HepG2 (cell line): ENCODE measurements around the gene CMTM3. TPM values are rescaled to one million over a fixed set of nuclear protein-coding genes. Genes with fewer than 3 reads are reported as not detected.
A peak's percentile ranks its signal among the peaks of the same experiment; 100 is the strongest.

Experiments used
- ATAC-seq: fragments of 200-7000 bp; cut with Tn5 transposase; 3 replicates; pipeline ENCODE4 v1.9.1; 2020; ENCODE audit warnings: mild to moderate bottlenecking, moderate library complexity
- BruUV-seq: library from RNA; stranded (reverse); fragments of 400-500 nt; replicated peaks from 2 replicates; lab custom pipeline; 2021; lab: Mats Ljungman, UMichigan
- CTCF ChIA-PET: fragments of 300-600 bp; formaldehyde crosslinking; extraction: SDS; loops from one replicate; lab custom pipeline; 2021; ENCODE audit warnings: low total read pairs, inconsistent platforms, low intra/inter-chr PET ratio; lab: Yijun Ruan, JAX
- POLR2A ChIA-PET: fragments of 350-600 bp; sonication (Branson Sonifier 250); formaldehyde crosslinking; loops from one replicate; lab custom pipeline; 2020; ENCODE audit warnings: antibody characterized with exemption, inconsistent platforms; lab: Yijun Ruan, JAX
- DNase-seq: peaks from one replicate; pipeline ENCODE4 v3.0.0-alpha.2; 2015; ENCODE audit warnings: low spot score
- FAIRE-seq: peaks from 3 replicates; lab custom pipeline; 2011; peaks lifted over from hg19 to GRCh38; lab: Jason Lieb, UNC
- H2AFZ ChIP-seq: one replicate; pipeline ENCODE4 v1.6.1; 2011; ENCODE audit warnings: low read length, inconsistent platforms
- H3K27ac ChIP-seq: fragments of 300-600 bp; 3 replicates; pipeline ENCODE4 v1.8.0; 2011; ENCODE audit warnings: mixed run types, mild to moderate bottlenecking, mixed read lengths, low read length, inconsistent platforms; ENCODE audit not compliant: insufficient read depth; ENCODE audit errors: extremely low read length
- H3K27me3 ChIP-seq, 2 experiments: fragments of 200-600 bp in 1 of 2; 2 replicates in 1 of 2; 3 replicates in 1 of 2; pipeline versions ENCODE4 v1.6.0 to v1.8.0; 2011; ENCODE audit warnings: low read length in 2 of 2, mild to moderate bottlenecking in 2 of 2, moderate library complexity in 2 of 2, inconsistent platforms in 1 of 2; ENCODE audit not compliant: insufficient read depth in 2 of 2, control insufficient read depth in 1 of 2
- H3K36me3 ChIP-seq, 2 experiments: fragments of 200-600 bp in 1 of 2; replicated peaks in 1 of 2; 2 replicates in 1 of 2; 3 replicates in 1 of 2; pipeline versions ENCODE4 v1.5.1 to v1.8.0; 2011; ENCODE audit warnings: low read length in 2 of 2, inconsistent platforms in 1 of 2; ENCODE audit not compliant: insufficient read depth in 2 of 2, control insufficient read depth in 1 of 2
- H3K4me1 ChIP-seq: 2 replicates; pipeline ENCODE4 v1.5.1; 2012; ENCODE audit warnings: low read length, inconsistent platforms; ENCODE audit not compliant: insufficient read depth
- H3K4me2 ChIP-seq: 2 replicates; pipeline ENCODE4 v1.6.0; 2011; ENCODE audit warnings: low read depth, low read length, inconsistent platforms
- H3K4me3 ChIP-seq, 3 experiments: fragments of 200-600 bp in 1 of 3; sonication (generic), shearing (Covaris generic) in 1 of 3; replicated peaks in 1 of 3; 2 replicates each; pipeline ENCODE4 v1.5.1; 2011 to 2016; ENCODE audit warnings: low read length in 3 of 3, inconsistent platforms in 2 of 3, low read depth in 2 of 3, mild to moderate bottlenecking in 2 of 3, control low read depth in 1 of 3, mixed read lengths in 1 of 3; ENCODE audit not compliant: insufficient read depth in 1 of 3
- H3K79me2 ChIP-seq: one replicate; pipeline ENCODE4 v1.6.1; 2011; ENCODE audit warnings: low read length, inconsistent platforms; ENCODE audit not compliant: insufficient read depth
- H3K9ac ChIP-seq: 2 replicates; pipeline ENCODE4 v1.6.0; 2011; ENCODE audit warnings: mild to moderate bottlenecking, low read depth, low read length, inconsistent platforms; ENCODE audit not compliant: insufficient read depth
- H3K9me3 ChIP-seq: 2 replicates; pipeline ENCODE4 v1.5.1; 2012; ENCODE audit warnings: mild to moderate bottlenecking, low read length
- H4K20me1 ChIP-seq: 2 replicates; pipeline ENCODE4 v1.6.0; 2011; ENCODE audit warnings: inconsistent platforms, mild to moderate bottlenecking, low read length, moderate library complexity; ENCODE audit not compliant: insufficient read depth
- ARID2 ChIP-seq: sonication (generic); formaldehyde crosslinking; IDR thresholded peaks from 2 replicates; pipeline ENCODE4 v1.8.1; 2022; ENCODE audit warnings: mild to moderate bottlenecking, missing genetic modification reagents, borderline replicate concordance
- HNRNPK ChIP-seq: fragments of 200-400 bp; formaldehyde crosslinking; IDR thresholded peaks from 2 replicates; pipeline ENCODE4 v1.6.1; 2018; ENCODE audit warnings: low read length, low read depth, moderate library complexity, mild to moderate bottlenecking; ENCODE audit not compliant: poor library complexity, severe bottlenecking
- MAFK ChIP-seq, 2 experiments: IDR thresholded peaks in 1 of 2; conservative IDR thresholded peaks in 1 of 2; 2 replicates each; pipeline ENCODE4 v1.6.1; 2011; ENCODE audit warnings: improper control_type of control experiment in 2 of 2, low read length in 2 of 2
- TRIM24 ChIP-seq: sonication (generic); formaldehyde crosslinking; IDR thresholded peaks from 2 replicates; pipeline ENCODE4 v1.8.0; 2022; ENCODE audit warnings: mild to moderate bottlenecking, missing genetic modification reagents
- ZNF574 ChIP-seq: sonication (generic); formaldehyde crosslinking; IDR thresholded peaks from 2 replicates; pipeline ENCODE4 v1.4.0; 2020; ENCODE audit warnings: missing genetic modification reagents
- ZNF891 ChIP-seq: sonication (generic); formaldehyde crosslinking; IDR thresholded peaks from 2 replicates; pipeline ENCODE4 v1.5.0; 2020; ENCODE audit warnings: mild to moderate bottlenecking, missing genetic modification reagents
- WGBS: methylation state at CpG from one replicate; pipeline ENCODE4 v1.1.6; 2017; ENCODE audit warnings: low lambda C conversion rate; 5-methylcytosine and 5-hydroxymethylcytosine counted together
- in situ Hi-C: cut with HindIII; loops from 2 replicates; pipeline ENCODE4 v1.10.0; 2017; ENCODE audit warnings: low pct_unique_long_range_greater_than_20kb; ENCODE audit not compliant: extremely low pct_ligation_motif_present
- intact Hi-C: fragments of 100-400 bp; cut with micrococcal nuclease; formaldehyde crosslinking; loops from one replicate; pipeline ENCODE4 v1.10.0; 2022; ENCODE audit not compliant: unreplicated experiment
- polyA plus RNA-seq, 8 experiments: library from polyadenylated mRNA; depleted of rRNA in 3 of 8; stranded (reverse) in 7 of 8; unstranded in 1 of 8; fragments of >200 nt; fragmentation: Illumina TruSeq in 4 of 8; extraction: Trizol in 4 of 8; gene quantifications; 2 replicates each; pipeline versions ENCODE4 v1.2.1 to v1.2.3, GENCODE V29; 2011 to 2016; ENCODE audit warnings: low read depth in 4 of 8, missing spikeins in 1 of 8, mixed read lengths in 1 of 8; ENCODE audit not compliant: insufficient read depth in 1 of 8
- total RNA-seq, 5 experiments: library from RNA; depleted of rRNA; stranded (reverse); fragments of >200 nt; fragmentation: Illumina TruSeq; extraction: Trizol; gene quantifications; 2 replicates each; pipeline ENCODE4 v1.2.3, GENCODE V29; 2016; ENCODE audit warnings: low read depth in 1 of 5

The CMTM3 gene
- total and polyA plus RNA-seq, 2 of the 13 experiments (the other 11 are each of a cell fraction or from before 2014, with no cell fraction given) = 29.2 to 48.7 TPM

DNA sequence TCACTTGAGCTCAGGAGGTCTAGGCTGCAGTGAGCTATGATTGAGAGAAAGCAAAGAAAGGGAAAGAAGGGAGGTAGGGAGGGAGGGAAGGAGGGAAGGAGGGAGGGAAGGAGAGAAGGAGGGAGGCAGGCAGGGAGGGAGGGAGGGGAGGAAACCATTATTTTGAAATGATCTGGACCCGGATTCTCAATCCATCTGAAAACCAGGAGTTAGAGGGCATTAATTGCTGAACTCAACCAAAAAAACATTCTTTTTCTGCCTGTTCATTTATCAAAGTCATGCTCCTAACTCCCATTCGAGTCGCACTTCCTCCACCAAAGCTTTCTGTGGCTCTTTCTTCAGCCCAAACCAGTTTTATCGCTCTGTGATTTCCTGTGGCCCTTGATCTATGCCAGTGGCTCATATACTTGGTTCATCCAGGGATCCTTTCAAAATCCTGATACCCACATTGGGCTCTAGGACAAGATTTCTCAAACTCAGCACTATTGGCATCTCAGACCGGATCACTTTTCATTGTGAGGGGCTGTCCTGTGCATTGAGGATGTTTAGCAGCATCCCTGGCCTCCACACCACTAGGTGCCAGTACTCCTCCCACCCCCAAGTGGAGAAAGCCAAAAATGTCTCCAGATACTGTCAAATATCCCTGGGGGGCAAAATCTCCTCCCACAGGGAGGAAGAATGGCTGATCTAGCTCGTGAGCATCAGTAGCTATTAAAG is 53.8 kb downstream of the CMTM3 start:
- no peak overlapping the region for H3K27ac ChIP-seq
- no peak overlapping the region for H3K4me3 ChIP-seq
- DNase-seq = no peak
- no peak overlapping the region for H3K4me2 ChIP-seq
- peaks cover 35% of the 10 kb centered on the region for H3K4me1 ChIP-seq
- no TSS peak for BruUV-seq
- no peak overlapping the region for H3K9ac ChIP-seq
- no peaks in the 10 kb centered on the region for H3K79me2 ChIP-seq
- no peaks in the 10 kb centered on the region for H3K36me3 ChIP-seq
- WGBS = 94% methylated on average over 6 of the region's 6 CpGs
- POLR2A ChIA-PET = no interaction called here
- in situ Hi-C loops = no loop called here
- no peaks in the 10 kb centered on the region for H3K9me3 ChIP-seq
- ATAC-seq = no peak
- TF ChIP-seq ZNF891 (CRISPR knock-in tag) (no peak), MAFK (conservative IDR thresholded peaks at IDR 0.05 in 1 of 2, IDR thresholded peaks at IDR 0.05 in 1 of 2; ENCODE audit: low read length in 2 of 2) (0 out of 4 replicates have a peak, but pooled peaks have one; percentile 11 to 18), ZNF574 (CRISPR knock-in tag) (peak; percentile 76), ARID2 (CRISPR knock-in tag) (no peak), TRIM24 (CRISPR knock-in tag) (no peak), HNRNPK (peak; percentile 91)
- FAIRE-seq = no peak
- H2AFZ ChIP-seq = no peak overlapping the region
- intact Hi-C loops = no loop called here
- no peaks in the 10 kb centered on the region for H3K27me3 ChIP-seq
- CTCF ChIA-PET = interaction anchor here (0.7 kb wide), 1 partner anchor 209 kb away, joined by 5 read pairs; no protein-coding TSS in a partner anchor
- H4K20me1 ChIP-seq = no peaks in the 10 kb centered on the region
